Measurements from ENCODE around the gene PDLIM7. TPM values are rescaled to one million over a fixed set of nuclear protein-coding genes. Genes with fewer than 3 reads are reported as not detected.

Gene PDLIM7
- total RNA-seq, 2 donors from 2014 or later = 44.6 to 47.5 TPM

- Mint-ChIP-seq H3K9me3 (no peaks in the 10 kb centered on the region), H3K27ac (peak overlapping the region; percentile 72 to 84), H3K36me3 (peaks cover 22 to 29% of the 10 kb centered on the region in 2 donors)
- ATAC-seq (peak; percentile 51 to 92), DNase-seq (ENCODE audit: low spot score in 2 of 2) (peak in 1 of 2 donors; percentile 77)
Observed at GRCh38 chr5:177440211-177440989, 57.0 kb downstream of the PDLIM7 start.

- no peak for DNase-seq (ENCODE audit: low spot score in 2 of 2)
- H3K27ac Mint-ChIP-seq = peak overlapping the region; percentile 7 to 72
- H3K9me3 Mint-ChIP-seq = no peaks in the 10 kb centered on the region
- ATAC-seq = no peak
- peaks cover 22 to 29% of the 10 kb centered on the region in 2 donors for H3K36me3 Mint-ChIP-seq
Observed at GRCh38 chr5:177439518-177440053, 57.8 kb downstream of the PDLIM7 start.

GRCh38 chr5:177438468-177438867 lies 58.9 kb downstream of the PDLIM7 start:
- H3K36me3 Mint-ChIP-seq = peaks cover 23 to 29% of the 10 kb centered on the region in 2 donors
- DNase-seq (ENCODE audit: low spot score in 2 of 2) (no peak), ATAC-seq (no peak)
- no peaks in the 10 kb centered on the region for H3K9me3 Mint-ChIP-seq
- H3K27ac Mint-ChIP-seq = peak overlapping the region; percentile 29 to 73

- ATAC-seq (no peak), DNase-seq (ENCODE audit: low spot score in 2 of 2) (no peak)
- Mint-ChIP-seq H3K36me3 (peaks cover 31 to 37% of the 10 kb centered on the region in 2 donors), H3K27ac (peak overlapping the region in 1 of 2 donors; percentile 73), H3K9me3 (no peaks in the 10 kb centered on the region)
Observed at GRCh38 chr5:177437623-177438022, 59.8 kb downstream of the PDLIM7 start.

- no peaks in the 10 kb centered on the region for H3K9me3 Mint-ChIP-seq
- ATAC-seq = no peak
- H3K36me3 Mint-ChIP-seq = peaks cover 31 to 49% of the 10 kb centered on the region in 2 donors
- DNase-seq (ENCODE audit: low spot score in 2 of 2) = no peak
- H3K27ac Mint-ChIP-seq = peak overlapping the region; percentile 51 to 60
Observed at GRCh38 chr5:177435847-177436536, 61.4 kb downstream of the PDLIM7 start.

- H3K36me3 Mint-ChIP-seq = peaks cover 31 to 55% of the 10 kb centered on the region in 2 donors
- DNase-seq (ENCODE audit: low spot score in 2 of 2) = peak in 1 of 2 donors; percentile 52
- H3K9me3 Mint-ChIP-seq = no peaks in the 10 kb centered on the region
- H3K27ac Mint-ChIP-seq = peak overlapping the region; percentile 60 to 85
- no peak for ATAC-seq
Observed at GRCh38 chr5:177434942-177435738, 62.3 kb downstream of the PDLIM7 start.

- peak in 1 of 2 donors; percentile 81 for DNase-seq (ENCODE audit: low spot score in 2 of 2)
- ATAC-seq = peak; percentile 65 to 78
- H3K27ac Mint-ChIP-seq = peak overlapping the region; percentile 50 to 85
- H3K36me3 Mint-ChIP-seq = peaks cover 26 to 48% of the 10 kb centered on the region in 2 donors
- no peaks in the 10 kb centered on the region for H3K9me3 Mint-ChIP-seq
Observed at GRCh38 chr5:177434437-177434836, 63.0 kb downstream of the PDLIM7 start.

- Mint-ChIP-seq H3K9me3 (no peaks in the 10 kb centered on the region), H3K36me3 (peaks cover 29 to 45% of the 10 kb centered on the region in 2 donors), H3K27ac (peak overlapping the region; percentile 85 to 90)
- DNase-seq (ENCODE audit: low spot score in 2 of 2) = no peak
- ATAC-seq = no peak
Observed at GRCh38 chr5:177433658-177434217, 63.7 kb downstream of the PDLIM7 start.

Other genes starting within 250 kb of the PDLIM7 start
- 10 to 100 TPM; 14.8 to 21.5 TPM for gene RAB24, start 193.9 kb downstream of the PDLIM7 start, total RNA-seq
- 100 to 1,000 TPM; 161 to 206 TPM for gene PRELID1, start 193.8 kb downstream of the PDLIM7 start, total RNA-seq
- gene MXD3, start 185.7 kb downstream of the PDLIM7 start, total RNA-seq = 10 to 100 TPM; 31.4 to 73.9 TPM
- gene LMAN2, start 145.9 kb downstream of the PDLIM7 start, total RNA-seq = 100 to 1,000 TPM in 1 of 2 donors, 10 to 100 TPM in 1; 96.7 to 108 TPM
- 10 to 100 TPM; 22.0 to 77.6 TPM for gene RGS14, start 139.7 kb downstream of the PDLIM7 start, total RNA-seq
- under 1 TPM; 0.07 to 0.19 TPM for gene SLC34A1, start 113.2 kb downstream of the PDLIM7 start, total RNA-seq
- not detected for gene PFN3, start 96.9 kb downstream of the PDLIM7 start, total RNA-seq
- 1 to 10 TPM; 2.2 to 9.8 TPM for gene F12, start 88.0 kb downstream of the PDLIM7 start, total RNA-seq
- gene GRK6, start 70.9 kb downstream of the PDLIM7 start, total RNA-seq = 100 to 1,000 TPM; 104 to 125 TPM
- 10 to 100 TPM in 1 of 2 donors, 1 to 10 TPM in 1; 4.1 to 11.4 TPM for gene PRR7, start 50.8 kb downstream of the PDLIM7 start, total RNA-seq
- 10 to 100 TPM in 1 of 2 donors, 1 to 10 TPM in 1; 5.5 to 20.2 TPM for gene DBN1, start 24.0 kb downstream of the PDLIM7 start, total RNA-seq
- gene DOK3, start 12.2 kb upstream of the PDLIM7 start, total RNA-seq = 10 to 100 TPM in 1 of 2 donors, 1 to 10 TPM in 1; 1.8 to 14.9 TPM
- gene DDX41, start 19.4 kb upstream of the PDLIM7 start, total RNA-seq = 100 to 1,000 TPM in 1 of 2 donors, 10 to 100 TPM in 1; 70.1 to 230 TPM
- 100 to 1,000 TPM in 1 of 2 donors, 10 to 100 TPM in 1; 73.1 to 108 TPM for gene FAM193B, start 57.0 kb upstream of the PDLIM7 start, total RNA-seq
- 100 to 1,000 TPM in 1 of 2 donors, 10 to 100 TPM in 1; 94.0 to 114 TPM for gene TMED9, start 94.6 kb upstream of the PDLIM7 start, total RNA-seq
- gene B4GALT7, start 102.5 kb upstream of the PDLIM7 start, total RNA-seq = 10 to 100 TPM in 1 of 2 donors, 1 to 10 TPM in 1; 3.8 to 19.8 TPM

Data from activated naive CD4-positive, alpha-beta T cell treated with anti-CD3 and anti-CD28 coated beads, Interleukin-2, amount 50 U/mL, for 72 hours (primary cell).